HepG2 (cell line): ENCODE results near the gene RHBDF2. TPM values are rescaled to one million over a fixed set of nuclear protein-coding genes. Genes with fewer than 3 reads are reported as not detected.

Experiments
- CHCHD3 ChIP-seq: sonication (generic); formaldehyde crosslinking; IDR thresholded peaks from 2 replicates; pipeline ENCODE4 v1.8.0; 2022; ENCODE audit warnings: mild to moderate bottlenecking, missing genetic modification reagents, moderate library complexity
- ELK4 ChIP-seq: sonication (generic); formaldehyde crosslinking; IDR thresholded peaks from 2 replicates; pipeline ENCODE4 v1.9.0; 2021; ENCODE audit warnings: missing genetic modification reagents, borderline replicate concordance
- IRX3 ChIP-seq: sonication (generic); formaldehyde crosslinking; IDR thresholded peaks from 2 replicates; pipeline ENCODE4 v1.8.1; 2023; ENCODE audit warnings: mild to moderate bottlenecking, low read depth, missing genetic modification reagents, borderline replicate concordance
- MED13 ChIP-seq: sonication (generic); formaldehyde crosslinking; IDR thresholded peaks from 2 replicates; pipeline ENCODE4 v1.5.0; 2020; ENCODE audit warnings: missing genetic modification reagents
- MEIS2 ChIP-seq: sonication (generic); formaldehyde crosslinking; IDR thresholded peaks from 2 replicates; pipeline ENCODE4 v1.9.0; 2021; ENCODE audit warnings: mild to moderate bottlenecking, missing genetic modification reagents
- MLXIP ChIP-seq: sonication (generic); formaldehyde crosslinking; IDR thresholded peaks from 2 replicates; pipeline ENCODE4 v1.9.0; 2021; ENCODE audit warnings: missing genetic modification reagents, borderline replicate concordance
- RAD21 ChIP-seq: fragments of 450-650 bp; formaldehyde crosslinking; IDR thresholded peaks from 2 replicates; pipeline ENCODE4 v1.5.0; 2020; ENCODE audit warnings: mild to moderate bottlenecking
- THYN1 ChIP-seq: sonication (generic); formaldehyde crosslinking; IDR thresholded peaks from 2 replicates; pipeline ENCODE4 v1.8.1; 2023; ENCODE audit warnings: low read depth, mild to moderate bottlenecking, moderate library complexity, missing genetic modification reagents, borderline replicate concordance
- ZC3H13 ChIP-seq: sonication (generic); formaldehyde crosslinking; IDR thresholded peaks from 2 replicates; pipeline ENCODE4 v1.8.1; 2023; ENCODE audit warnings: mild to moderate bottlenecking, missing genetic modification reagents, moderate library complexity
- ZNF260 ChIP-seq: sonication (generic); formaldehyde crosslinking; IDR thresholded peaks from 2 replicates; pipeline ENCODE4 v1.4.0; 2020; ENCODE audit warnings: missing genetic modification reagents, low read depth, mild to moderate bottlenecking, borderline replicate concordance
- ZNF646 ChIP-seq: sonication (generic); formaldehyde crosslinking; IDR thresholded peaks from 2 replicates; pipeline ENCODE4 v1.9.0; 2021; ENCODE audit warnings: mild to moderate bottlenecking, missing genetic modification reagents
- ZNF709 ChIP-seq: sonication (generic); formaldehyde crosslinking; IDR thresholded peaks from 2 replicates; pipeline ENCODE4 v1.5.0; 2020; ENCODE audit warnings: mild to moderate bottlenecking, missing genetic modification reagents
- ZNF773 ChIP-seq: sonication (generic); formaldehyde crosslinking; IDR thresholded peaks from 2 replicates; pipeline ENCODE4 v1.4.0; 2020; ENCODE audit warnings: missing genetic modification reagents, borderline replicate concordance
- polyA plus RNA-seq, 8 experiments: library from polyadenylated mRNA; depleted of rRNA in 3 of 8; stranded (reverse) in 7 of 8; unstranded in 1 of 8; fragments of >200 nt; fragmentation: Illumina TruSeq in 4 of 8; extraction: Trizol in 4 of 8; gene quantifications; 2 replicates each; pipeline versions ENCODE4 v1.2.1 to v1.2.3, GENCODE V29; 2011 to 2016; ENCODE audit warnings: low read depth in 4 of 8, missing spikeins in 1 of 8, mixed read lengths in 1 of 8; ENCODE audit not compliant: insufficient read depth in 1 of 8
- total RNA-seq, 5 experiments: library from RNA; depleted of rRNA; stranded (reverse); fragments of >200 nt; fragmentation: Illumina TruSeq; extraction: Trizol; gene quantifications; 2 replicates each; pipeline ENCODE4 v1.2.3, GENCODE V29; 2016; ENCODE audit warnings: low read depth in 1 of 5
- TF ChIP-seq, protein P1 (sequence below): sonication (generic); formaldehyde crosslinking; IDR thresholded peaks from 2 replicates; pipeline ENCODE4 v1.4.0; 2020; ENCODE audit warnings: missing genetic modification reagents

The RHBDF2 gene
- total and polyA plus RNA-seq, 2 of the 13 experiments (the other 11 are each of a cell fraction or from before 2014, with no cell fraction given) = 7.8 to 24.2 TPM

DNA sequence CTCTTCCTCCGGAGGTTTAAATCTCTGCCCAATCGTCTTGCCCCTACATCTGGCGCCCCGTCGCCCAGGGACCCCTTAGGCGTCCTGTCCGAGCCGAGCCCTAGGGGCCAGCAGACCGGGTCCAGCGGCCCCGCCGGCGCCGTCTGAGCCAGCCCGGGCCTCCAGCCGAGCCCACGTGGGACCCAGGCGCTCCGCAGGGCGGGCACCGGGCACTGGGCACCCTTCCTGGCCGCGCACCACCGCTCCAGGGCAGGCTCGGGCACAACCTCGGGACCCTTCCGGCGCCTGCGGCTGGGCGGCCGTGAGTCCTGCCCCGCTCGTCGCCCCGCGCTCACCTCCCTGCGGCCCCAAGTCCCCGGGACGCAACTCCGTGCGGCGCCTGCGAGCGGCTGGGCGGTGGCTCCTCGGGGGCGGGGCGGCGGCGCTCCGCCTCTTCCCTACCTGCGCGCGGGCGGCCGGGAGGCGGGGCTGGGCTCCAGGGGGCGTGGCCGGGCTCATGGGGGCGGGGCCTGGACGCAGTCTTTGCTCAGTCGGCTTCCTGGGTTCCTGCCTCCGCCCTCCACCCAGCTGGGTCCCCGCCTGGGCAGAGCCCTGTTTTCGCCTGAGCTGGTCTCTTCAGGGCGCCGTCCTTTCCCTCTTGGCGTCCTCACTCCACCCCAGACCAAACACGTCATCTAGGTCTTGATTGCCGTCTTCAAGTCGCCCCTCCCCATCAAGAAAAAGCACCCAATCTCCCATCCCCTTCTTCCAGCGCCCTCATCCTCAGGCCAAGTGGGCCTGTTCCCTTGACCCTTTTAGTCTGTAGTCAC lies at the start of gene RHBDF2 (continued):
- TF ChIP-seq MLXIP (CRISPR knock-in tag) (no peak), ZNF709 (CRISPR knock-in tag) (0 out of 2 replicates have a peak, but pooled peaks have one; percentile 83), RAD21 (CRISPR knock-in tag) (peak; percentile 59), MED13 (no peak), CHCHD3 (no peak), ZNF773 (CRISPR knock-in tag) (no peak), ELK4 (CRISPR knock-in tag) (no peak), ZC3H13 (CRISPR knock-in tag) (0 out of 2 replicates have a peak, but pooled peaks have one; percentile 50), ZNF646 (CRISPR knock-in tag) (no peak; the same call in 1 of the 2 replicates), THYN1 (no peak), ZNF260 (CRISPR knock-in tag) (no peak), IRX3 (CRISPR knock-in tag) (no peak), MEIS2 (CRISPR knock-in tag) (no peak)
- TF ChIP-seq, protein P1, sequence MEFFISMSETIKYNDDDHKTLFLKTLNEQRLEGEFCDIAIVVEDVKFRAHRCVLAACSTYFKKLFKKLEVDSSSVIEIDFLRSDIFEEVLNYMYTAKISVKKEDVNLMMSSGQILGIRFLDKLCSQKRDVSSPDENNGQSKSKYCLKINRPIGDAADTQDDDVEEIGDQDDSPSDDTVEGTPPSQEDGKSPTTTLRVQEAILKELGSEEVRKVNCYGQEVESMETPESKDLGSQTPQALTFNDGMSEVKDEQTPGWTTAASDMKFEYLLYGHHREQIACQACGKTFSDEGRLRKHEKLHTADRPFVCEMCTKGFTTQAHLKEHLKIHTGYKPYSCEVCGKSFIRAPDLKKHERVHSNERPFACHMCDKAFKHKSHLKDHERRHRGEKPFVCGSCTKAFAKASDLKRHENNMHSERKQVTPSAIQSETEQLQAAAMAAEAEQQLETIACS (CRISPR knock-in tag) = 0 out of 2 replicates have a peak, but pooled peaks have one; percentile 9
